Measurements from ENCODE around the gene SLC24A5.

The SLC24A5 gene

DNA sequence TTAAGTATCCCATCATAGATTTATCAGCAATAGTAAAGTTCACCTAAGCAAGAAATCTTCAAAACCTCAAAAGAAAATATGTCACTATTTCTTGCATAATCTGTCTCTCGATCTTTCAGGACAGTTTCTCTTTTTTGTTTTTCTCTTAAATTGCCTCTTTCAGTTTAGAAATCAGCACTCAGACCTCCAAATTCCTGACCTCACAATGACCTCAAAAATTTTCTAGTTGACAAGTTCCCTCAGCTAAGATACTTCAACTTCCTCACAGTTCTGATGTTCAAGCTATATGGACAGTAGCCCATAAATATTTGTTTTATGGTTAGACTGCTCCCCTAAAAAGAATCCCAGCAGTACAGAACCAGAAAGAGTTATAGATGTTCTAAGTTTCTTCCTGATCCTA lies 24.1 kb downstream of the SLC24A5 start:
- DNase-seq, result no peak
- no peak for TF ChIP-seq POLR2A (IDR thresholded peaks at IDR 0.05; ENCODE audit: low read length)
- no peak for TF ChIP-seq GATA1 (IDR thresholded peaks at IDR 0.05; ENCODE audit: low read depth, low read length)

DNA sequence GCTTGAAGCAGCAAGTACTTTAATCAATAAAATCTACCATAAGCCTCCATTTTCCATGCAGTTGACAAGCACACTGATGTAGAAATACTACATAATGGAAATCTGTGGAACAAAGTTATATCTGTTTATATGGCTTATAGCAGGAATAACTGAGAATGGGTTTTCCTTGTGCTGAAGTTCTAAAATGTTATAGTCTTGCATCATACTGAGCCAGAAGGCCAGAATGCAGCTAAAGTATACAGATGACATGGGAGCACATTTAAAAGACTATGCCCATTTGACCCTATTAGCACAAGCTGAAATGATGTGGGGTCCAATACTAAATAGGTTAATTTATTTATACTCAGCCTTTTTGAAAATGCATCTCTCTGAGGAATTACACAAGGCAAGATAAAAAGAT lies 25.1 kb downstream of the SLC24A5 start:
- no peak for DNase-seq
- TF ChIP-seq GATA1 (IDR thresholded peaks at IDR 0.05; ENCODE audit: low read depth, low read length), result no peak
- no peak for TF ChIP-seq POLR2A (IDR thresholded peaks at IDR 0.05; ENCODE audit: low read length)

- DNase-seq, result no peak
- TF ChIP-seq POLR2A (IDR thresholded peaks at IDR 0.05; ENCODE audit: low read length) (no peak), GATA1 (IDR thresholded peaks at IDR 0.05; ENCODE audit: low read depth, low read length) (no peak)
Observed at GRCh38 chr15:48147358-48147757, 26.6 kb downstream of the SLC24A5 start.

- TF ChIP-seq GATA1 (IDR thresholded peaks at IDR 0.05; ENCODE audit: low read depth, low read length) (no peak), POLR2A (IDR thresholded peaks at IDR 0.05; ENCODE audit: low read length) (no peak)
- no peak for DNase-seq
Observed at GRCh38 chr15:48149858-48150257, 29.1 kb downstream of the SLC24A5 start.

DNA sequence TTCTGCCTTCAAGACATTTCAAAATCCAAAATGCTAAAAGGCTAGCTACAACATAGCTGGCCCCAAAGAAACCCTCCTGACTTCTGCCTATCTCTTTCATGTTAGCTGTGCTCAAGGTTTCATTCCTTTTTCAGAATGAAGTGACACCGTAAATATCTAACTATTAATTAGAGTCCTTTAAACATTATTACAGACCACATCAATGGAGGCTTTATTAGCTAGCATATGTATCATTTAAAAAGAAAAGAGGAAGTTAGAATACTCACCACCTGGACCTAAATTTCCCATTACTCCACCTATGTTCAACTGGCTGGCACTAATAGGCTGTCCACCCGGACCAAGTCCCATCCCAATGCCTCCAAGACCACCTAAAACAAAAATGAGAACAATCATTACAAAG lies 32.7 kb downstream of the SLC24A5 start:
- TF ChIP-seq GATA1 (IDR thresholded peaks at IDR 0.05; ENCODE audit: low read depth, low read length) (no peak), POLR2A (IDR thresholded peaks at IDR 0.05; ENCODE audit: low read length) (no peak)
- DNase-seq, result no peak

- TF ChIP-seq GATA1 (IDR thresholded peaks at IDR 0.05; ENCODE audit: low read depth, low read length) (no peak), POLR2A (IDR thresholded peaks at IDR 0.05; ENCODE audit: low read length) (no peak)
- DNase-seq, result no peak
Observed at GRCh38 chr15:48168616-48169015, 47.8 kb downstream of the SLC24A5 start.

- TF ChIP-seq POLR2A (IDR thresholded peaks at IDR 0.05; ENCODE audit: low read length) (no peak), GATA1 (IDR thresholded peaks at IDR 0.05; ENCODE audit: low read depth, low read length) (no peak)
- DNase-seq, result no peak
Observed at GRCh38 chr15:48170981-48171380, 50.2 kb downstream of the SLC24A5 start.

DNA sequence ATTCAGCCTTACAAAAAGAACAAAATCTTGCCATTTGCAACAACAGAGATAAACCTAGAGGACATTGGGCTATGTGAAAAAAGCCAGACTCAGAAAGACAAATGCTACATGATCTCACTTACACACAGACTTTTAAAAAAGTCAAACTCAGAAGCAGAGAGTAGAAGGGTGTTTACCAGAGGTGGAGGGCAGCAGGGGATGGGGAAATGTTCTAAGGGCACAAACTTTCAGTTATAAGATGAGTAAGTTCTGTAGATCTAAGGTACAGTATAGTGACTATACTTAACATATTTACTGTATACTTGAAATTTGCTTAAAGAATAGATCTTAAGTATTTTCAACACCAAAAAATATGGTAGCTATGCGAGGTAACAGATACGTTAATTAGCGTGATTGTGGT lies 54.3 kb downstream of the SLC24A5 start:
- no peak for TF ChIP-seq GATA1 (IDR thresholded peaks at IDR 0.05; ENCODE audit: low read depth, low read length)
- TF ChIP-seq POLR2A (IDR thresholded peaks at IDR 0.05; ENCODE audit: low read length), result no peak
- no peak for DNase-seq

GRCh38 chr15:48176112-48176511 lies 55.3 kb downstream of the SLC24A5 start:
- no peak for DNase-seq
- TF ChIP-seq POLR2A (IDR thresholded peaks at IDR 0.05; ENCODE audit: low read length) (no peak), GATA1 (IDR thresholded peaks at IDR 0.05; ENCODE audit: low read depth, low read length) (no peak)

DNA sequence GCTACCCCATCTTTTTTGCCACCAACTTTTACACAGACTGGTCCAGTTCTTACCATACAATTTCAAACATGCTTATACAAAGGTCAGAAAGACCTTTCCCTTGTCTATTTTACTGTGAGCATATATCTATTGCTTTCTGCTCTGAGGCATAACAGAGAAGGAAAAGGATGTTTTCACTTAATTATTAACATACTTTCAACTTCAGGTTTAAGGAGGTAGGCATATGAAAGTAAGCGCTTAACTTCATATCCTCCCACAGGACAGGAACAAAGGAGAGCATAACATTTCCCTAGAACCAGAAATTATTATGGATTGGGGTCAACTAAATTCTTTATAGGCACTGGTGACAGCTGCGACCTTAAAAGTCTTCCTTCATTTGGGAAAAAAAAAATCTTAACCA lies 56.2 kb downstream of the SLC24A5 start:
- TF ChIP-seq GATA1 (IDR thresholded peaks at IDR 0.05; ENCODE audit: low read depth, low read length) (no peak), POLR2A (IDR thresholded peaks at IDR 0.05; ENCODE audit: low read length) (no peak)
- DNase-seq, result peak in 1 of 2 experiments; percentile 7

- TF ChIP-seq GATA1 (IDR thresholded peaks at IDR 0.05; ENCODE audit: low read depth, low read length), result no peak
- no peak for TF ChIP-seq POLR2A (IDR thresholded peaks at IDR 0.05; ENCODE audit: low read length)
- DNase-seq, result peak; percentile 43 to 63
Observed at GRCh38 chr15:48177383-48177765, 56.6 kb downstream of the SLC24A5 start.

DNA sequence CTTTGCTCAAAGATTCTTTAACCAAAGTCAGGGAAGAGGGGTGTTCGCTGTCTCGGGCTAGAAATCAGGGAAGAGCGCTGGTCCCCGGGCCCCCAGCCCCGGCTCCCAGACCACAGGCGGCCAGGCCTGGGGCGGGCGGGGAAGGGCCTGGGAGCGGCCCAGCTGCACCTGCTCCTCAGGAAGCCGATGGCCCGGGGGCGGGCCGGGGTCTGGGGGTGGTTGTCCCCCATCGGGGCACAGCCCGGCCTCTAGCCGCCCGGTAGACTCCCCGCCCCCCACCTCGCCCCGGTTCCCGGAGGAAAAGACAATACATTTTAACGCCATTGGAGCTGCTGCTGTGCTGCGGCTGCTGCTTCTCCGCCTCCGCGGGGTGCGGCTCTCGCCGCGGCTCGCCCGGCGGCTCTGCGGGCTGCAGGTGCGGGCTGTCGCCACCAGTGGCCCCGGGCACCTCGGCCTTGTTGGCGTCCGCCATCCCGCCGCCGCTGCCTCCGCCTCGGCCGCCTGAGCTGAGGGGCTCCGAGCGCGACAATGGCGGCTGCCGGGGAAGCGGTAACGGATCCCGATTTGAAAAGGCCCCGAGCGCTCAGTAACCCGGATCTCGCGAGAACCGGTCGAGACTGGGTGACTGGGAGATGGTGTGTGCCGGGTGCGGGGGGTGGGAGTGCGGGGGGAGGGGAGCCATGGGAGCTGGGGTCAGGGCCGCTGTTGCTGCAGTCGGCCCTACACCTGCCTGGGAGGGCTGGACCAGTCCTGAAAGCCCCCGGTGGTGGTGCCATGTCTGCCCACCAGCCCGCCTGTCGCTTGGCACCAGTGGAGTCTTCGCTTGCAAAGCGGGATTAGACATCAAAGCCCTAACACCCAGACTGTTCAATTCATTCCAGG lies 57.2 kb downstream of the SLC24A5 start, which contains the start of gene MYEF2:
Gene MYEF2 (minus strand): TSS at position 530 of the 882 bp plus-strand sequence. CDS start 58 bp downstream, at position 472.
- no peak for TF ChIP-seq POLR2A (IDR thresholded peaks at IDR 0.05; ENCODE audit: low read length)
- TF ChIP-seq GATA1 (IDR thresholded peaks at IDR 0.05; ENCODE audit: low read depth, low read length), result no peak
- DNase-seq, result peak; percentile 71 to 77

DNA sequence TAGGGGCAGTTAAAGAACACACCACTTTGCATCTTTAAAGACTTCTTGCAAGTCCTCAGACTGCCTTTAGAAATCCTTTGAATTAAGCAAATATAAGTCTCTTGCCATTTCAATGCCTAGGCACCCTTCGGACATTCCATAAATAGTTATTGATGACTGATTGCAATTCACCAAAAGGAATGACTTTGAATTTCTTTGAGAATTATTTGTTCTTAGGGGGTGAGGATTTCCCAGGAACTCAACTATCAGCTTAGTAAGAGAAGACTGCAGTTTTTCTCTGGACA lies 57.8 kb downstream of the SLC24A5 start:
- no peak for DNase-seq
- no peak for TF ChIP-seq POLR2A (IDR thresholded peaks at IDR 0.05; ENCODE audit: low read length)
- TF ChIP-seq GATA1 (IDR thresholded peaks at IDR 0.05; ENCODE audit: low read depth, low read length), result no peak

DNA sequence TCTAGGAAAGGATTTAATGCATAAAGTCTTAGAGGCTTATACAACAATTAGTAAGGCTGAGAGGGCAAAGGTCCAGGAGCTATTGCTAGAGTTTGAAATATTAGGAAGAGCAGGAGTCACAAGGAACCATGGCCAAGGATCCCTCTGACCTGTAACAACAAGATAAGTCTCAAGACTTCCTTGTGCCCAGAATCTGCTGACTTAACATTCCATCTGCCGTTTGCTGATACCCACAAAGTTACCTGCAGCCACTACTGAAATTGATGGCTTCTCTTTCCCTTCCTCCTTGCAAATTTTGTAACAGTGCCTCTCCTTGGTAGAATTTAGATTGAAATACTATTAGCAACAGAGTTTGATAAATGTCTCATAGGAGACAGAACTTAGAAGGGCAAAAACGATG lies 62.0 kb downstream of the SLC24A5 start:
- TF ChIP-seq GATA1 (IDR thresholded peaks at IDR 0.05; ENCODE audit: low read depth, low read length) (no peak), POLR2A (IDR thresholded peaks at IDR 0.05; ENCODE audit: low read length) (no peak)
- no peak for DNase-seq

- TF ChIP-seq GATA1 (IDR thresholded peaks at IDR 0.05; ENCODE audit: low read depth, low read length) (no peak), POLR2A (IDR thresholded peaks at IDR 0.05; ENCODE audit: low read length) (no peak)
- DNase-seq, result no peak
Observed at GRCh38 chr15:48185529-48185928, 64.7 kb downstream of the SLC24A5 start.

All from erythroblast (primary cell).